ENCODE measurements around the gene ZNF627.

- no peak for TF ChIP-seq EZH2 (IDR thresholded peaks at IDR 0.05; ENCODE audit: low read length, missing control alignments)
- TF ChIP-seq CTCF (conservative IDR thresholded peaks at IDR 0.05 in 1 of 2, IDR thresholded peaks at IDR 0.05 in 1 of 2; ENCODE audit: low read depth in 1 of 2, low read length in 2 of 2) = no peak
Observed at GRCh38 chr19:11642902-11643301, 45.6 kb downstream of the ZNF627 start.
